ENCODE measurements around the gene MARCHF11.

Gene MARCHF11

DNA sequence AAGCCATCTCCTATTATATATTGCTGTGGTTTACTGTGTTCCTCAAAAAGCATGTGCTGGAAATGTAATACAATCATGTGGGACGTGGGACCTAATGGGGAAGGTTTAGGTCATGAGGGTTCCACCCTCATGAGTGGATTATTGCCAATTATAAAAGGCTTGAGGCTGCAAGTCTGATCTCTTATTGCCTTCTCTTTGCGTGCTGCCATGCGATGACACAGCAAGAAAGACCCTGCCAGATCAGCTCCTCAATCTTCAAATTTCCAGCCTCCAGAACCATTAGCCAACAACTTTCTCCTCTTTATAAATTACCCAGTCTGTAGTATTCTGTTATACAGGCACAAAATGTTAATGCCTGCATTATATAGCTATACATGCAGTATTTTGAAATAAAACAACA, 45.4 kb downstream of the MARCHF11 start:
- Histone ChIP-seq H3K9ac (ENCODE audit: low read depth in 1 of 2, low read length in 2 of 2) (no peak overlapping the region), H3K27ac (ENCODE audit: low read depth in 2 of 2, low read length in 2 of 2) (no peak overlapping the region), H3K4me3 (ENCODE audit: low read length in 2 of 2) (no peak overlapping the region), H3K36me3 (ENCODE audit: control insufficient read depth in 2 of 2, insufficient read depth in 2 of 2, low read length in 2 of 2) (no peaks in the 10 kb centered on the region), H3K4me1 (ENCODE audit: control insufficient read depth in 2 of 2, insufficient read depth in 2 of 2, low read length in 2 of 2) (no peaks in the 10 kb centered on the region), H3K27me3 (ENCODE audit: control insufficient read depth in 2 of 2, insufficient read depth in 2 of 2, low read length in 2 of 2) (no peaks in the 10 kb centered on the region), H3K9me3 (ENCODE audit: control insufficient read depth in 2 of 2, low read length in 2 of 2) (peaks cover 0 to 2% of the 10 kb centered on the region in 2 donors)

GRCh38 chr5:16131878-16132277, 47.7 kb downstream of the MARCHF11 start:
- Histone ChIP-seq H3K9ac (ENCODE audit: low read depth in 1 of 2, low read length in 2 of 2) (no peak overlapping the region), H3K36me3 (ENCODE audit: control insufficient read depth in 2 of 2, insufficient read depth in 2 of 2, low read length in 2 of 2) (no peaks in the 10 kb centered on the region), H3K4me3 (ENCODE audit: low read length in 2 of 2) (no peak overlapping the region), H3K4me1 (ENCODE audit: control insufficient read depth in 2 of 2, insufficient read depth in 2 of 2, low read length in 2 of 2) (no peaks in the 10 kb centered on the region), H3K27ac (ENCODE audit: low read depth in 2 of 2, low read length in 2 of 2) (no peak overlapping the region), H3K9me3 (ENCODE audit: control insufficient read depth in 2 of 2, low read length in 2 of 2) (no peaks in the 10 kb centered on the region), H3K27me3 (ENCODE audit: control insufficient read depth in 2 of 2, insufficient read depth in 2 of 2, low read length in 2 of 2) (no peaks in the 10 kb centered on the region)

DNA sequence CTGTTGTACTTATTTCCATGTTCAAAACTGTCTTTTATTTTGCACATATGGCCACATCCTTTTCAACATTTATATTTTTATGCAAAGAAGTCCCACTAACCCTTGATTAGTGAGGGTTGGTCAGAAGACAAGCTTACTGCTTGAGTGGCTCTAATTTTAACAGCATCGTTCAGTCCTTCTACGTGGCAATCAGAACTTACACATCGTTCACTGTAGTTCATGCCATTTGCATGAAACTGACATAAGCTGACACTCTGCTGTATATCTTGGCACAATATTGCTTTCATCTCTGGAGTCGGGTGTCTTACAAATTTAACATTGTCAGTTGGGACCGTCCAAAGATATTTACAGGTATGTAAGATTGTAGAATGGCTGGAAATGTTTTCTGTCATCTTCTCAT, 50.6 kb downstream of the MARCHF11 start:
- Histone ChIP-seq H3K4me1 (ENCODE audit: control insufficient read depth in 2 of 2, insufficient read depth in 2 of 2, low read length in 2 of 2) (no peaks in the 10 kb centered on the region), H3K36me3 (ENCODE audit: control insufficient read depth in 2 of 2, insufficient read depth in 2 of 2, low read length in 2 of 2) (no peaks in the 10 kb centered on the region), H3K9me3 (ENCODE audit: control insufficient read depth in 2 of 2, low read length in 2 of 2) (no peaks in the 10 kb centered on the region), H3K4me3 (ENCODE audit: low read length in 2 of 2) (no peak overlapping the region), H3K9ac (ENCODE audit: low read depth in 1 of 2, low read length in 2 of 2) (no peak overlapping the region), H3K27ac (ENCODE audit: low read depth in 2 of 2, low read length in 2 of 2) (no peak overlapping the region), H3K27me3 (ENCODE audit: control insufficient read depth in 2 of 2, insufficient read depth in 2 of 2, low read length in 2 of 2) (no peaks in the 10 kb centered on the region)

DNA sequence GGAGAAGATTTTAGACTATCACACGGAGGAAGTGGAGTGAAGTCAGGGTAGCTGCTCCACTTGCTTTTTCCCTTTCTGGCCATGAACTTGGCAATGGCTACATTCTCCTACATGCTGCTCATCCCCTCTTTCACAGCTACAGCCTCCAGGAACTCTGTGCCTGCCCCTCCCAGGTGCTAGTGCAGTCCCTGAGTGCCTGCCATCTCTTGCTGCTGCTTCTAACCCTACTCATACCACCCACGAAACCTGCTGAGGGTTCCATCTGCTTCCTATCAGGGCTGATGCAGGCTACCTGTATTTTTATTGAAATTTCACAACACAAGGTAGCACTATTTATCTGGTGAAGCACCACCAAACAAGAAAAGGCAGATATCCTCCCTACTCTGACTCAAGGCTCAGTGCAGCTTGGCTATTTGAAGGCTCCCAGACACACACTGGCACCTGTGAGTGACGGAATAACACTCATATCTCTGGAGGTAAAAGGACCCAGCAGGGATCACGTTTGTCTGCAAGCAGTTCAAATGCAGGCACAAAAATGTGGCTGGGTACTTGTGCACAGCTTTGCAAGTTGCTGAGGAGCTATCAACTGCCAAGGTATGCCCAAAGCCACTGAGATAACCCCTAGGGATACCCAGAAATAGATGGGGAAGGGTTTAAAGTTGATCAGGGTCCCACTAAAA, 51.6 kb downstream of the MARCHF11 start:
- no peak overlapping the region for H3K27ac ChIP-seq (ENCODE audit: low read depth in 2 of 2, low read length in 2 of 2)

DNA sequence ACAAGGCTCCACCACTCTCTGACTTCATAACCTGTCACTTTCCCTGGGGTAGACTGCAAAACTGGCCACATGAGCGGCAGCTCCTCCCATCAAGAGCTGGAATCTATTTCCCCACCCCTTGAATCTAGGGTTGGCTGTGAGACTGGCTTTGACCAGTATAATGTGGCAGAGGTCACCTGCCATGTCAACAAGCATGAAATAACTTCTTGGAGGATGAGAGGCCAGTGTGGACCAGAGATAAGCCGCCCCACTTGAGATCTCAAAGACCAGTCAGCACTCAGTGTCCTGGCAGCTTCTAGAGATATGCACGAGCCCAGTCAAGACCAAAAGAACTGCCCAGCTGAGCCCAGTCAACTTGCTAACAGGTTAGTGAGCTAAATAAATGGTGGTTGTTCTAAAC, 59.0 kb downstream of the MARCHF11 start:
- Histone ChIP-seq H3K27ac (ENCODE audit: low read depth in 2 of 2, low read length in 2 of 2) (no peak overlapping the region), H3K36me3 (ENCODE audit: control insufficient read depth in 2 of 2, insufficient read depth in 2 of 2, low read length in 2 of 2) (no peaks in the 10 kb centered on the region), H3K4me1 (ENCODE audit: control insufficient read depth in 2 of 2, insufficient read depth in 2 of 2, low read length in 2 of 2) (no peaks in the 10 kb centered on the region), H3K4me3 (ENCODE audit: low read length in 2 of 2) (no peak overlapping the region), H3K27me3 (ENCODE audit: control insufficient read depth in 2 of 2, insufficient read depth in 2 of 2, low read length in 2 of 2) (no peaks in the 10 kb centered on the region), H3K9ac (ENCODE audit: low read depth in 1 of 2, low read length in 2 of 2) (no peak overlapping the region), H3K9me3 (ENCODE audit: control insufficient read depth in 2 of 2, low read length in 2 of 2) (no peaks in the 10 kb centered on the region)

More for the DNA sequence above, 51.6 kb downstream of the MARCHF11 start:
- Histone ChIP-seq H3K4me3 (ENCODE audit: low read length in 2 of 2) (no peak overlapping the region), H3K9ac (ENCODE audit: low read depth in 1 of 2, low read length in 2 of 2) (no peak overlapping the region), H3K9me3 (ENCODE audit: control insufficient read depth in 2 of 2, low read length in 2 of 2) (no peaks in the 10 kb centered on the region), H3K4me1 (ENCODE audit: control insufficient read depth in 2 of 2, insufficient read depth in 2 of 2, low read length in 2 of 2) (no peaks in the 10 kb centered on the region), H3K36me3 (ENCODE audit: control insufficient read depth in 2 of 2, insufficient read depth in 2 of 2, low read length in 2 of 2) (no peaks in the 10 kb centered on the region), H3K27me3 (ENCODE audit: control insufficient read depth in 2 of 2, insufficient read depth in 2 of 2, low read length in 2 of 2) (no peaks in the 10 kb centered on the region)

DNA sequence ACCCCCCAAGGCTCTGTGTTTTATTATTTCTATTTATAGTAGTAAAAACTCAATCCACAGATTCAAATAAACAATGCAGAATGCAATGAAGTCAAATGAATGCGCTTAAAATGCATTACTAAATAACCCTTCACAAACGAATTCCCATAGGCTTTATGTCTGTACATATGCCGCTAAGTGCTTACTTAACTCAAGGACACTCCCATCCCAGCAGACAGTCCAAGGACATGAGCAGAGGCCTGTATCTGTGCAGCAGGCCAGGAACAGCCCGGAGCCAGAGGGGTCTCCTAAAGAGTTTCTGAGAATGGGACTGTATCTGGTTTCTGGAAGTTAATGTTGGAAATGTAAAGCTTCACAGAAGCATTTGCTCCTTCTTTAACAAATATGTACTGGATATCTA, 59.8 kb downstream of the MARCHF11 start:
- Histone ChIP-seq H3K9ac (ENCODE audit: low read depth in 1 of 2, low read length in 2 of 2) (no peak overlapping the region), H3K27ac (ENCODE audit: low read depth in 2 of 2, low read length in 2 of 2) (no peak overlapping the region), H3K4me3 (ENCODE audit: low read length in 2 of 2) (no peak overlapping the region), H3K27me3 (ENCODE audit: control insufficient read depth in 2 of 2, insufficient read depth in 2 of 2, low read length in 2 of 2) (no peaks in the 10 kb centered on the region), H3K36me3 (ENCODE audit: control insufficient read depth in 2 of 2, insufficient read depth in 2 of 2, low read length in 2 of 2) (no peaks in the 10 kb centered on the region), H3K4me1 (ENCODE audit: control insufficient read depth in 2 of 2, insufficient read depth in 2 of 2, low read length in 2 of 2) (no peaks in the 10 kb centered on the region), H3K9me3 (ENCODE audit: control insufficient read depth in 2 of 2, low read length in 2 of 2) (no peaks in the 10 kb centered on the region)

GRCh38 chr5:16115140-16115539, 64.5 kb downstream of the MARCHF11 start:
- no peaks in the 10 kb centered on the region for H3K27me3 ChIP-seq (ENCODE audit: control insufficient read depth in 2 of 2, insufficient read depth in 2 of 2, low read length in 2 of 2)
- no peak overlapping the region for H3K4me3 ChIP-seq (ENCODE audit: low read length in 2 of 2)
- no peaks in the 10 kb centered on the region for H3K9me3 ChIP-seq (ENCODE audit: control insufficient read depth in 2 of 2, low read length in 2 of 2)
- no peak overlapping the region for H3K9ac ChIP-seq (ENCODE audit: low read depth in 1 of 2, low read length in 2 of 2)
- no peak overlapping the region for H3K27ac ChIP-seq (ENCODE audit: low read depth in 2 of 2, low read length in 2 of 2)
- H3K4me1 ChIP-seq (ENCODE audit: control insufficient read depth in 2 of 2, insufficient read depth in 2 of 2, low read length in 2 of 2) = no peaks in the 10 kb centered on the region
- no peaks in the 10 kb centered on the region for H3K36me3 ChIP-seq (ENCODE audit: control insufficient read depth in 2 of 2, insufficient read depth in 2 of 2, low read length in 2 of 2)

GRCh38 chr5:16108418-16108817, 71.2 kb downstream of the MARCHF11 start:
- no peaks in the 10 kb centered on the region for H3K27me3 ChIP-seq (ENCODE audit: control insufficient read depth in 2 of 2, insufficient read depth in 2 of 2, low read length in 2 of 2)

GRCh38 chr5:16104961-16105360, 74.6 kb downstream of the MARCHF11 start:
- H3K27ac ChIP-seq (ENCODE audit: low read depth in 2 of 2, low read length in 2 of 2) = no peak overlapping the region
- H3K36me3 ChIP-seq (ENCODE audit: control insufficient read depth in 2 of 2, insufficient read depth in 2 of 2, low read length in 2 of 2) = no peaks in the 10 kb centered on the region
- H3K9me3 ChIP-seq (ENCODE audit: control insufficient read depth in 2 of 2, low read length in 2 of 2) = peaks cover 0 to 8% of the 10 kb centered on the region in 2 donors
- no peaks in the 10 kb centered on the region for H3K4me1 ChIP-seq (ENCODE audit: control insufficient read depth in 2 of 2, insufficient read depth in 2 of 2, low read length in 2 of 2)
- no peak overlapping the region for H3K9ac ChIP-seq (ENCODE audit: low read depth in 1 of 2, low read length in 2 of 2)
- no peaks in the 10 kb centered on the region for H3K27me3 ChIP-seq (ENCODE audit: control insufficient read depth in 2 of 2, insufficient read depth in 2 of 2, low read length in 2 of 2)
- no peak overlapping the region for H3K4me3 ChIP-seq (ENCODE audit: low read length in 2 of 2)

More at GRCh38 chr5:16108418-16108817, 71.2 kb downstream of the MARCHF11 start:
- H3K9ac ChIP-seq (ENCODE audit: low read depth in 1 of 2, low read length in 2 of 2) = no peak overlapping the region
- H3K4me3 ChIP-seq (ENCODE audit: low read length in 2 of 2) = no peak overlapping the region
- no peaks in the 10 kb centered on the region for H3K4me1 ChIP-seq (ENCODE audit: control insufficient read depth in 2 of 2, insufficient read depth in 2 of 2, low read length in 2 of 2)
- no peaks in the 10 kb centered on the region for H3K36me3 ChIP-seq (ENCODE audit: control insufficient read depth in 2 of 2, insufficient read depth in 2 of 2, low read length in 2 of 2)
- no peak overlapping the region for H3K27ac ChIP-seq (ENCODE audit: low read depth in 2 of 2, low read length in 2 of 2)
- H3K9me3 ChIP-seq (ENCODE audit: control insufficient read depth in 2 of 2, low read length in 2 of 2) = no peaks in the 10 kb centered on the region

GRCh38 chr5:16095612-16096011, 84.0 kb downstream of the MARCHF11 start:
- H3K27ac ChIP-seq (ENCODE audit: low read depth in 2 of 2, low read length in 2 of 2) = no peak overlapping the region
- no peaks in the 10 kb centered on the region for H3K4me1 ChIP-seq (ENCODE audit: control insufficient read depth in 2 of 2, insufficient read depth in 2 of 2, low read length in 2 of 2)
- no peak overlapping the region for H3K9ac ChIP-seq (ENCODE audit: low read depth in 1 of 2, low read length in 2 of 2)
- H3K9me3 ChIP-seq (ENCODE audit: control insufficient read depth in 2 of 2, low read length in 2 of 2) = no peaks in the 10 kb centered on the region
- H3K36me3 ChIP-seq (ENCODE audit: control insufficient read depth in 2 of 2, insufficient read depth in 2 of 2, low read length in 2 of 2) = no peaks in the 10 kb centered on the region
- H3K27me3 ChIP-seq (ENCODE audit: control insufficient read depth in 2 of 2, insufficient read depth in 2 of 2, low read length in 2 of 2) = no peaks in the 10 kb centered on the region
- no peak overlapping the region for H3K4me3 ChIP-seq (ENCODE audit: low read length in 2 of 2)
